Middle frontal gyrus (tissue), 1 donor: ENCODE measurements around the gene NAE1.
A peak's percentile ranks its signal among the peaks of the same experiment; 100 is the strongest.

ENCODE experiments used
- DNase-seq: peaks from one replicate; pipeline ENCODE4 v3.0.0-alpha.2; 2015; ENCODE audit warnings: low spot score; ENCODE audit errors: extremely low spot score

NAE1 gene

DNA sequence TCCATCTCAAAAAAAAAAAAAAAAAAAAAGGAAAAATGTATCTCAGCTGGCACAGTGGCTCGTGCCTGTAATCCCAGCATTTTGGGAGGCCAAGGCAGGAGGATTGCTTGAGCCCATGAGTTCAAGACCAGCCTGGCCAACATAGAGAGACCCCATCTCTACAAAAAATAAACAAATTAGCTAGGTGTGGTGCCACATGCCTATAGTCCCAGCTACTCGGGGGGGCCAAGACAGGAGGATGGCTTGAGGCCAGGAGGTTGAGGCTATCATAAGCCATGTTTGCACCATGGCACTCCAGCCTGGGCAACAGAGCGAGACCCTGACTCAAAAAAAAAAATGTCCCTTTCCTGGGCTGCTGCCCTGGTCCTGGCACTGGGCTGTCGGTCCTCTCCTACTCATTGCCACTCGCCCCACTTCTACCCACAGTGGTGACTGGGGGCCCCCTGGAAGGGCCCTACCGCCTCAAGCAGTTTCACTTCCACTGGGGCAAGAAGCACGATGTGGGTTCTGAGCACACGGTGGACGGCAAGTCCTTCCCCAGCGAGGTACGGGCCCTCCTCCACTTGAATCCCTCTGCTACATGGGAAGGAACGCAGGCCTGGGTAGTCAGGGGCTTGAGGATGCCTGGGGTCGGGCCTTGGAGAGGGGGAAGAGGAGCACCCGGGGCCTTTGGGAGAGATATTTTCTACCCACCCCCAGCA lies 19.5 kb upstream of the NAE1 start:
- no peak for DNase-seq

DNA sequence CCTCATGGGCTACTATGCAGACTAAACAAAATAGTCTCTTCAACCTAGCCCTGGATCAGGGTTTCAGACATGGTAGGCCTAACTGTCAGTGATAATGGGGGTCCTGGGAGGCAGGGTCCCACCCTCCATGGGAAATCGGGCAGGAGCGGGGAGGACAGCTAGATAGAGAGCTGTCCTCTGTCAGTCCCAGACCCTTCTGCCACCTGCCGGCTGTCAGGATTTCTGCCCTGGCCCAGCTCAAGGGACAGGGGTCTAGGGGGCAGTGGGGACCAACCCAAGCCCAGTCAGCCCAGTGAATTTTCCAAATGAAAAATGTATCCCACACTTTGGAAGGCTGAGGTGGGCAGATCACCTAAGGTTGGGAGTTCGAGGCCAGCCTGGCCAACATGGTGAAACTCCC lies 18.8 kb upstream of the NAE1 start:
- no peak for DNase-seq

DNA sequence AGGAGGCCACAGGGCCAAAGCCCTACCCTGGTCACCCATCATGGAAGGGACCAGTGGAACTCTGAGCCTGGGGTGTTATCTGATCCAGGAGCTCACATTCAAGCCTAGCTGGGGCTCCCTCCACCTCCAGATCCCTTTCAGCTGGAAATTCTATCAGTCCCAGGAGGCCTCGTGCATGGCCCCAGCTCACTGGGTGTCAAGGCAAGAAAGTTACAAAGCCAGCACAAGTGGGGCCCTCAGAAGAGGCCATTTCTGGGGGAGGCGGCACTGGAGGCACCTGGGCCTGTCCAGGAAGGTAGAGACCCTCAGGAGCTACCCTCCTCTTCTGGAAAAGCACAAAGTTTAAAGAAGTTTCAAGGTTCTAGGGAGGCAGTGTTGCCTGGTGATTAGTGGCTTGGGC lies 18.2 kb upstream of the NAE1 start:
- no peak for DNase-seq

DNA sequence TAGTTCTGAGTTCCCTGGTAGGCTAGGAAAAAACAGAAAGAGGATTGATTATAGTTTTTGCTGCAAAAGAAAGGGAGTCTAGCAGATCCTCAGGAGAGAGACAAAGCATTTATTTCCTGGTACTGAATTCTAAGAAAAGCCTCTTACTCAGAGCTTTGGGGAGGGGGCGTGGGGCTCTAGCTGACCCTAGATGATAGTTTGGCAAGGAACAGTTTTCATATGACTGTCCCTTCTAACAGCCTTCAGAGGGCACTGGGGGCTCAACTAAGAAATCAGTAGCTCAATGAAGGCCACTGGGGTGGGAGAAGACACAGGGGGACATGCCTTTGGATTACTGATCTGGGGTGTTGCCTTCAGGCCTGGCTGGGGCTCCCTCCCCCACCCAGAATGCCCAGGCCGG lies 17.4 kb upstream of the NAE1 start:
- DNase-seq, result no peak

DNA sequence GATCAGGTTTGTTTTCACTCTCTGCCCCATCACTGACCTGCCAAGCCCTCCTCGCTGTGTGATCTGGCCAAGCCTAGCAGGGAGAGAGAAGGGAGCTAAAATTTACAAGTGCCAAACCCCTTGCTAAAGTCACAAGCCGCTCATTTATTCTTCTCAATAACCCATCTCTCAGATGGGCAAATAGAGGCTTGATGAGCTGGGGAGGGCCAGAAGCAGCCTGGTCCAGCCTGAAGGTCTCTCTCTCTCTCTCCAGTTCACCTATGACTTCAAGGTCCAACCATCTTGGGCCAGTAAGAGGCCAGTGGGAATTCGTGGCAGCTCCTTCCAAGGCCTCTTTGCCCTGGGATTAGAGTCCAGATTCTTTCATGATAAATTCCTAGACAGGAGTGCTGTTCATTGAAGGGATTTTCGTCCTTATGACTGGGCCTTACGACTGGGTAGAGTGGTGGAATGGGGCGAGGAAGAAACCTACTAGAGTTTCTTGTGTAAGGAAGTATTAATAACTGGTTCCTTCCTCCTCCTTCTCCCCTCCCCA lies 16.8 kb upstream of the NAE1 start:
- no peak for DNase-seq

DNA sequence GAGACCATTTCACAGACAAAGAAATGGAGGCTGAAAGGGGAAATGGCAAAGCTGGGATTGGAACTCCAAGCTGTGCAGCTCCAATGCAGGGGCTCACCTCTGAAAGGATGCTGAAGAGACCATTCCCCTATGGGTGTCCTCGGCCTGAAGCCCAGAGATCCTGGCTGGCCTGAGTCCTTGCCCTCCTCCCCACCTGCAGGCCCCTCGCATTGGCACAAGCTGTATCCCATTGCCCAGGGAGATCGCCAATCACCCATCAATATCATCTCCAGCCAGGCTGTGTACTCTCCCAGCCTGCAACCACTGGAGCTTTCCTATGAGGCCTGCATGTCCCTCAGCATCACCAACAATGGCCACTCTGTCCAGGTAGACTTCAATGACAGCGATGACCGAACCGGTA lies 16.1 kb upstream of the NAE1 start:
- no peak for DNase-seq

DNA sequence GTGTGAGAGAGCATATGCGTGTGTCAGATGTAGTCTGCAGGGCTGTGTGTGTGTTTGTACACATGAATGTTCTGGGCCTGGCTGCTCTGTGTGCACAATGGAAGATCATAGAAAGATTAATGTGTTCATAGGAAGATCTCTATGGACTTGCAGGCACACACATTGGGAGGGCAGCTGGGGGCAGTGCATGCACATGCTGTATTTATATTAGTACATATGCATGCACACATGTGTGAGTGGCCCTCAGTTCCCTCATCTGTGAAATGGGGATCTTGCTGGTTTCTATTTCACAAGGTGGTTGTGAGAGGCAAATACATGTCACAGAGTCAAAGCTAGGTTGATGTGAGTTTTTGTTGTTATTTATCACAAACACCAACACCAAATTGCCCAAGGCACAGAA lies 15.5 kb upstream of the NAE1 start:
- no peak for DNase-seq

DNA sequence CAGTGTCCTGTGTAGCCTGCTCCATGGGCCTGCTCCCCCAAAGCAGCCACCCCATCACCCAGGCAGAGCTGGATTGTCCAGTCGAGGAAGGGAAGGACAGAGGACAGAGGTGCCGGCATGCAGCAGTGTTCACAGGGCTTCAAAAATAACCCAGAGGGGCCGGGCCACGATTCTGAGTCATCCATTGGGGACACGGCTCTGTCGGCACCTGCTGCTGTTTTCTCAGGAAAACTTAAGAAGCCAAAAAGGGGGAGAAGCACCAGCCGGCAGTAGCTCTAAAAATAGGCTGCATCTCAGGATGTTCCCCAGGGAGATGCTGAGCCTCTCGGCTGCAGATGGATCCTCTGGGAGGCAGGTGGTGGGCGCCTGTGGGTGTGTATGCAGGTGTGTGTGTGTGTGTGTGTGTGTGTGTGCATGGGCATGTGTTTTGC lies 15.0 kb upstream of the NAE1 start:
- DNase-seq, result peak; percentile 19

DNA sequence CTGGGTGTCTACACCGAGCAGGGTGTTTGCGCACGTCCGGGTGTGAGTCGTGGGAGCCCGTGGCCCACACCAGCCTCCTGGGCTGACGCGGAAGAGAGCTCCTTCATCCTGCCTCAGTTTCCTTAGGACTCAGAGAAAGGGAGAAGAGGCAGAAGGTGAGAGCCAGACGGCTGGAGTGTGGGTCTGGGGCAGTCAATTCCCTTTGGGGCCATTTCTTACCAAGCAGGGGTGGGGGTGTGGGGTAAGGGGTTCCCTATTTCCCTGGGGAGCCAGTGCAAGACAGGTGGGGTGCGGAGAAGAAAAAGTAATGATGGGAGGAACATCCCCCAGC lies 14.3 kb upstream of the NAE1 start:
- no peak for DNase-seq

DNA sequence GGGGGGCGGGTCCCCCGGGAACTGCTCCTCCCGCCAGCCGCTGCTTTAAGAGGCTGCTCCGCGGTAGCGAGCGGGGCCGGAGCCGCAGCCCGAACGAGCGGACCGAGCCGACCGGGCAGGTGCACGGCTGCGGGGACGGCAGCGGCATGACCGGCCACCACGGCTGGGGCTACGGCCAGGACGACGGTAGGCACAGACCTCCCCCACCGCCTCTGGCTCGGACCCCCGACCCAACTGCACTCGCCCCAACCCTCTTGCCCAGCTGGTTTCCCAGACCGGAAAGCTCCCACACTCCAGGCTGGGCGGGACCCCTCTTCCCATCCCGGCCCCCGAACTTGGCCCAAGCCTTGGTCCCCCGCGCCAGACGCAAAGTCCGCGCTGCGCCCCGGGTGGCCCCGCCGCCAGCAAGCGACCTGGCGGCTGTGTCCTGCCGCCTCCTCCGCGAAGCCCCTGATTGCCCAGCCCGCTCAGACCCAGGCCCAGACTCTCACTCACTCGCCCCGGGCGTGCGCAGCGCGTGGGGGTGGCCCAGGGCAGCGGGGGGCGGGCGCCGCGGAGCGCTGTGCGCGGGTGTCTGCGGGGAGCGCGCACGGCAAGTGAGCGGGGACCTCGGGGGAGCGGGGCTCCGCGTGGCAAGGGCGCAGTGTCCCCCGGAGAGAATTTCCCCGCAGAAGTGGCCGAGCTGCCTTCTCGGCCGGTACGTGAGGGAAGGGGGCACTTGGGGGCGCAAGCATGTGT lies 13.7 kb upstream of the NAE1 start, which contains the start of gene CA7:
CA7 (plus strand) TSS at position 73 of the 738 bp plus-strand sequence; CDS start at position 147, 74 bp downstream.
- DNase-seq, result no peak

DNA sequence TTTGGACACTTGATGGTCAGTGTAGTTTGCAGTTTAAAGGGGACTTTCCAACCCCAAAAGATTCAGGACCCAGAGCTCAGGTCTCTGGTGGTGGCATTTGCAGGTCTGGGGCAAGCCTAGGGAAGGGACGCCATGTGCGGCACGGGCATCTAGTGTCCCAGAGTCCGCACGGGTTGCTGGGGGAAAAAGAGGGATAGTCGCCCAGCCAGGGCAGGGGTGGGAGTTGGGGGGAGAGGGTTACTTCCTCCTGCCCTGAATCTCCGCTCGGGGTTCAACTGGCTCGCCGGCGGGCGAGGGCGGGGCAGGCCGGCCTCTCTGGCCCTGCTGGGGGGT lies 13.2 kb upstream of the NAE1 start:
- no peak for DNase-seq

DNA sequence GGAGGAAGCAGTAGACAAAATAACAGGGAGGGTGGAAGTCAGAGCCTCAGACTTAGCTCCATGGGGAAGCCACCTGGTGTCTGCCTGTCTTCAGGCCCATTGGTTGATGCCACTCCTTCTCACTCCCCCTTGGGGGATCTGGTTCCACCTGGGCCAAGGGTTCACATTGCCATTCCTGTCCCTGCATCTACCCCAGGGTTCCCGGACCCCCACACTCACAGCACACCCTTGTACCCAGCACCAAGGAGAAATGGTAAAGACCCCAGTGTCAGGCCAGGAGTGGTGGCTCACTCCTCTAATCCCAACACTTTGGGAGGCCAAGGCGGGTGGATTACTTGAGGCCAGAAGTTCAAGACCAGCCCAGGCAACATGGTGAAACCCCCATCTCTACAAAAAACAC lies 12.4 kb upstream of the NAE1 start:
- DNase-seq, result no peak

DNA sequence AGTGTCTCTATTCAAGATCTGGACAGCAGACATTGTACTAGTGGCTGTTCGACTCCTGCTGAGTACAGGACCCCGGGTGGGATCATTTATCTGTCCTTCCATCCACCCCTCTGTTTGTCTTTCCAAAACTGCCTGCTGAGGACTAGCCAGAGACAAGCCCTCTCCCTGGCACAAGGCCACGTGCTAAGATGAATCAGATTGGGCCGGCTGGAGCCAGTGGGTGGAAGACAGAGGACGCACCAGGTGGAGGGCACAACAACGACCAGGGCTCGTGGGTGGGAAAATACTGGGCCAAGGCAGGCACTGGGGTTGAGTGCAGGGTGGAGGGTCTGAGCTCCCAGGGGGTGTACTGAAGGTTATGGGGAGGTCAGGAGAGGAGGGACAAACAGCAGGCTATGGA lies 12.0 kb upstream of the NAE1 start:
- DNase-seq, result no peak

DNA sequence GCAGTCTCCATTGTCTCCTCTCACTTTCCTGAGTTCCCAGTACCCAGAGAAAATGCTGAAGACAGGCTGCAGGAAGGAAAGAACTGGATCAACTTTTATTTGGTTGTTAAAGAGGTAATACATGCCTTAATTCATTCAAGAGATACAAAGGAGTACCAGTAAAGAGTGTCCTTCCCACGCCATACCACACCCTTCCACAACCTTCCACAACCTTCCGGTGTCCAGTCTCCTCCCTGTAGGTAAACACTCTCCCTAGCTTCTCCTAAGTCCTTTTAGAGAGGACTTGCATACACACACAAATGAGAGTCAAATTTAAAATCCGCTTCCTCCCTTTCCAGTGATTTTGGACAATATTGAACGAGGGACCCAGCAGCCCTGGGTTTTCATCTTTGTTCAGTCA lies 10.6 kb upstream of the NAE1 start:
- DNase-seq, result no peak

DNA sequence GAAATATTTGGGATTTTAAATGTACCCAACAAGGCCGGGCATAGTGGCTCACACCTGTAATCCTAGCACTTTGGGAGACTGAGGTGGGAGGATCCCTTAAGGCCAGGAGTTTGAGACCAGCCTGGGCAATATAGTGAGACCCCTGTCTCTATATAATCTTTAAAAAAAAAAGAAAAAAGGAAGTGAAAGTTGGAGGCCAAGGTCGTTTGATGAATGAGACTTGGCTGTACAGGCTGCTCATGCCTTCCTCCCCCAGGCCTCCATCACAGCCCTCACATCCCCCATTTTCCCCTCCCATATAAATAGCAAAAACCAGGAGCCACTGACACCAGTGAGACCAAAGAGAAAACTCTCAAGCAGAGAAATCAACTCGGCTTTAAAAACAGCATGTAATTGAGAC lies 10.1 kb upstream of the NAE1 start:
- DNase-seq, result no peak

DNA sequence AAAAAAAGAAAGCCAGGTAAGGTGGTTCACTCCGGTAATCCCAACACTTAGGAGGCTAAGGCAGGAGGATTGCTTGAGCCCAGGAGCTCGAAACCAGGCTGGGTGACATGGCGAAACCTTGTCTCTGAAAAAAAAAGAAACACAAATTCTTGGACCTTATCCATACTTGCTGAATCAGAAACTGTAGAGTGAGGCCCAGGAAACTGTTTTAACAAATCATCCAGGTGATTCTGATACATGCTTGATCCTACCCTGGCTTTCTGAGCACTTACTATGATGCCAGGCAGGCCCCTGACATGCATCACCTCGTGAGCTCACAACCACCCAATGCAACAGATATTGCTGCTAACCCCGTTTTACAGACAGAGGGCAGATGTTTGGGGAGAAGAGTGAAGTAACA lies 4.0 kb upstream of the NAE1 start:
- no peak for DNase-seq

DNA sequence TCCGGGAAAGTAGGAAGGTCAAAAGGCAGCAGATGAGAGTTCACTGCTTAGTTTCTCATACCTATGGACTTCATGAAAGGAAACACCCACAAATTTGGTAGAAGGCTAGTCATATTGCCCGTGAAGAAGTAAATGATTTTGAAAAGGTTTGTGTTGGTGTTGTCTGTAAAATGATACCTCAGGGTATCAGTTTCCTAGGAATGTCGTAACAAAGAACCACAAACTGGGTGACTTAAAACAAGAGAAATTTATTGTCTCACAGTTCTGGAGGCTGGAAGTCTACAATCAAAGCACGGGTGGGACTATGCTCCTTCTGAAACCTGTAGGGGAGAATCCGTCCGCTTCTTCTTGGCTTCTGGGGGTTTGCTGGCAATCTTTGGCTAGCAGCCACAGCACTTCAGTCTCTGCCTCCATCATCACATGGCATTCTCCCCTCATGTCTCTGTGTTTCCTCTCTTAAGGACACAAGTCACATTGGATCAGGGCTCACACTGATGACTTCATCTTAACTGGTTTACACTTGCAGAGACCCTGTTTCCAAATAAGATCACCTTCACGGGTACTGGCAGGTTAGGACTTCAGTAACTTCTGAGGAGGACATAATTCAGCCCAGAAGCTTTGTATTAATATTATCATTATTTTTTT lies 2.0 kb upstream of the NAE1 start:
- no peak for DNase-seq

DNA sequence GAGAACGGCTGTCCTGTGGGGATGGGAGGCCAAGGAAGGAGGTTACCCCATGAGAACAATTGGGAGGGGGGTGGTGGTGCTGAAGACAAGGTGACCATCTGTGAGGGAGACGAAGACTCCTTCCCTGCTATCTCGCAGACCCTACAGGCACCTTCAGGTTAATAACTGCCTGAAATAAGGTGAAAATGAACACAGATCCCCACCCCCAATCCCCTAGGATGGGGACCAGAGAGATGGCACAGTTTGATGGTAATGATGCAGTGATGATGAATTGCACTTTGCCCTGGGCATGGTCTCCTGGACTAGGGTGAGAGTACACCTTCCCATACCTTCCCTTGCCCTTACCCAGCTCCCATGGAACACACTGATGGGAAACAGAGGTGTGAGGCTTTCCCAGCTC lies 1.4 kb upstream of the NAE1 start:
- DNase-seq, result no peak

DNA sequence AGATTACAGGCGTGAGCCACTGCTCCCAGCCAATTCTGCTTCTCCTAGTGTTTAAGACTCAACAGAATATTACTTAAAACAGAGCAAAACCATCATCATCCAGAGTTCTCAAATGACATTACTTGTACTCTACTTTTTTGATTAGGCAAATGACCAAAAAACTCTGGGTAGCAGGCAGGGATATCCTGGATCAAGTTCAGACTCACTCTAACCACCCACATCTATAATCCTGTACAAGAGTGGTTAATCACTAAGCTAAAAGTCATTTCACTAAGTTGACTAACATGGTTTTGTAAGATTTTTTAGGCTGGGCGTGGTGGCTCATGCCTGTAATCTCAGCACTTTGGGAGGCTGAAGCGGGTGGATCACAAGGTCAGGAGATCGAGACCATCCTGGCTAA lies 6.8 kb downstream of the NAE1 start:
- no peak for DNase-seq

DNA sequence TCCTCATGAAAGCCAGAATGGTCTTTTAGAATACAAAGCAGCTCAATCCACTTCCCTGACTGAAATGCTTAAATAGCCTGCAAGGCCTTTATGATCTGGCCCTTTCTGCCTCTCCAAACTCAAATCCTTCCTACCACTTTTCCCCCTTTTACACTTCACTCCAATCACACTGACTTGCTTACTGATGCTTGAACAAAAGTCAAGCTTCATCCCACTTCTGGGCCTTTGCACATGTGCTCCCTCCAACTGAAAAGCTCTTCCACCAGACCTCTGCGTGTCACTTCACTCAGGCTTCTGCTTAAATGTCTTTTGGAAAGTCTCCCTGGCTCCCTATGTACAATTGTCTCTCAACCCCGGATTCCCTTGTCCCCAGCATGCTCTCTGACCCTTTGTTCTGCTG lies 16.0 kb downstream of the NAE1 start:
- no peak for DNase-seq

DNA sequence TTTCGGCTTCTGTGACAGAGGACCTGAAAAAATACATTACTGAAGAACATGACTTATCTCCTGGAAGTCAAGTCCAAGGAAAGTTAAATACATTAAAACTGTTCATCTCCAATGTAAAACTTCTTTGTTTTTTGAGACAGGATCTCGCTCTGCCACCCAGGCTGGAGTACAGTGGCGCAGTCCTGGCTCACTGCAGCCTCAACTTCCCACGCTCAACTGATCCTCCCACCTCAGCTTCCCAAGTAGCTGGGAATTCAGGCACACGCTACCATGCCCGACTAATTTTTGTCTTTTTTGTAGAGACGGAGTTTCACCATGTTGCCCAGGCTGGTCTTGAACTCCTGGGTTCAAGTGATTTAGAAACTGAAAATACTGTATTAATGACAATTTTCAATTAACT lies 19.7 kb downstream of the NAE1 start:
- no peak for DNase-seq

DNA sequence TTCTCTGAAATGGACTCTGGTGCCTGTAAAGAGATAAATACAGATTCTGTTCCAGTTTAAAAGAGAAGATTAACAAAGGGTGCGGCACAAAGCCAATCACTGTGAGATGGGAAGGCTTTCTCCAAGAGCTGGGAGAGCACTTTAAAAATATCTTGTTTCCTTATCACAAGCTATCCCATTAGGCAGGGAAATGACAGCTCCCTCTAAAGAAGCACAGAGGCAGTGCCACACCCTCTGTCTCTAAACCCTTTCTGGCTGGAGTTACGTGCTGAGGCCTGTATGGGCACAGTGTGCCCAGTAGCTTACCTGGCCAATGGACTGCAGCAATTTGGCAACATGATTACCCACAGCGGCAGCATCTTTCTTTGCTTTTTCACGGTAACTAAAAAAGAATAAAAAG lies 20.4 kb downstream of the NAE1 start:
- DNase-seq, result no peak

DNA sequence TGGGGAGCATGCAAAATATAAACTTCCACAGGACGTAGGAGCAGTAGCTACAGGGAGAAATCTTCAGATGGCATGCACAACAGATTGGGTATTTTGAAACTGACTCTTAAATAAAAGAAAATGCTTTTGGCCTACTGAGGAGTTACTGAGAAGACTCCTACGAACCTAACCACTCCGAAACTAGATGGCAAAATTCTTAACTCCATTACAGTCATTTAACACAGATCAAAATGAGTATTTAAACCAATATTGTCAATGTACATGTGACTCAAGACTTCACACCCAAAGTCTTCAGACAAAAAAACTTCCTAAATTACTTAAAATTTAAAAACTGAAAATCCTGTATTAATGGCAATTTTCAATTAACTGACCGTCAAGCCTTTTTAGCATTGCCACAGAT lies 21.0 kb downstream of the NAE1 start:
- DNase-seq, result no peak
